Measurements from ENCODE around the gene EGFL7. TPM values are rescaled to one million over a fixed set of nuclear protein-coding genes. Genes with fewer than 3 reads are reported as not detected.
"Not testable (repeated sequence)": the region's sequence is repeated elsewhere in the genome, so short reads cannot be mapped to it uniquely, and the experiment has no call there.

EGFL7 gene
- total RNA-seq, 2 donors from 2014 or later, result 31.5 to 34.0 TPM

GRCh38 chr9:136700959-136701667 is 38.4 kb downstream of the EGFL7 start:
- 75 to 78% methylated on average over 38 of the region's 38 CpGs for WGBS, 2 experiments (ENCODE audit: insufficient coverage in 1 of 2, insufficient read length in 1 of 2)
- Histone ChIP-seq H3K9me3 (ENCODE audit: control insufficient read depth, low read length) (no peaks in the 10 kb centered on the region), H3K9ac (ENCODE audit: extremely low read depth, low read length, poor library complexity, severe bottlenecking) (no peak overlapping the region), H3K4me3 (ENCODE audit: low read length) (no peak overlapping the region), H3K36me3 (ENCODE audit: control insufficient read depth, insufficient read depth, low read length) (no peaks in the 10 kb centered on the region), H3K27ac (ENCODE audit: low read depth, low read length) (no peak overlapping the region), H3K4me1 (ENCODE audit: control insufficient read depth, insufficient read depth, low read length) (no peaks in the 10 kb centered on the region), H3K27me3 (ENCODE audit: control insufficient read depth, insufficient read depth, low read length, poor library complexity, severe bottlenecking) (peaks cover 6% of the 10 kb centered on the region)
- H3K9me3 Mint-ChIP-seq, result no peaks in the 10 kb centered on the region
- H3K36me3 Mint-ChIP-seq (ENCODE audit: low read depth), result no peaks in the 10 kb centered on the region
- DNase-seq, result no peak
- no peak overlapping the region for H3K4me3 Mint-ChIP-seq
- peaks cover 2% of the 10 kb centered on the region for H3K27me3 Mint-ChIP-seq (ENCODE audit: insufficient read depth)
- peaks cover 9% of the 10 kb centered on the region for H3K4me1 Mint-ChIP-seq
- TF ChIP-seq, protein P1, sequence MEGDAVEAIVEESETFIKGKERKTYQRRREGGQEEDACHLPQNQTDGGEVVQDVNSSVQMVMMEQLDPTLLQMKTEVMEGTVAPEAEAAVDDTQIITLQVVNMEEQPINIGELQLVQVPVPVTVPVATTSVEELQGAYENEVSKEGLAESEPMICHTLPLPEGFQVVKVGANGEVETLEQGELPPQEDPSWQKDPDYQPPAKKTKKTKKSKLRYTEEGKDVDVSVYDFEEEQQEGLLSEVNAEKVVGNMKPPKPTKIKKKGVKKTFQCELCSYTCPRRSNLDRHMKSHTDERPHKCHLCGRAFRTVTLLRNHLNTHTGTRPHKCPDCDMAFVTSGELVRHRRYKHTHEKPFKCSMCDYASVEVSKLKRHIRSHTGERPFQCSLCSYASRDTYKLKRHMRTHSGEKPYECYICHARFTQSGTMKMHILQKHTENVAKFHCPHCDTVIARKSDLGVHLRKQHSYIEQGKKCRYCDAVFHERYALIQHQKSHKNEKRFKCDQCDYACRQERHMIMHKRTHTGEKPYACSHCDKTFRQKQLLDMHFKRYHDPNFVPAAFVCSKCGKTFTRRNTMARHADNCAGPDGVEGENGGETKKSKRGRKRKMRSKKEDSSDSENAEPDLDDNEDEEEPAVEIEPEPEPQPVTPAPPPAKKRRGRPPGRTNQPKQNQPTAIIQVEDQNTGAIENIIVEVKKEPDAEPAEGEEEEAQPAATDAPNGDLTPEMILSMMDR (conservative IDR thresholded peaks at IDR 0.05), result no peak
- no peak overlapping the region for H3K27ac Mint-ChIP-seq

DNA sequence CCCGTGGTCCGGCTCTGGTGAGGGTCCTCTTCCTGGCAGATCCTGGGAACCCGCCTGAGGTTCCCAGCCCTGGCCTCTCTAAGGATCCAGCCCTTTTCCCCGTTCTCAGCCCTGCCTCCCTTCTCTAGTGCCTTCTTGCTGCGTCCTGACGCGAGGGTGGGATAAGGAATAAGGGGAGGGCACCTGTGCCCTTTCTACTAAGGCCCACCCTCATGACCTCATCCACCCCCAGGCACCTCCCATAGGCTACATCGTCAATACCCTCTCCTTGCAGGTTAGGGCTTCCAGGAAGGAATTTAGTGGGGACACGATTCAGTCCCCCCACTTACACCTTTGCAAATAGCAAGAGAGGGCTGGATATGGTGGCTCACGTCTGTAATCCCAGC is 38.9 kb downstream of the EGFL7 start:
- Histone ChIP-seq H3K27ac (ENCODE audit: low read depth, low read length) (no peak overlapping the region), H3K9me3 (ENCODE audit: control insufficient read depth, low read length) (no peaks in the 10 kb centered on the region), H3K36me3 (ENCODE audit: control insufficient read depth, insufficient read depth, low read length) (no peaks in the 10 kb centered on the region), H3K27me3 (ENCODE audit: control insufficient read depth, insufficient read depth, low read length, poor library complexity, severe bottlenecking) (peaks cover 6% of the 10 kb centered on the region), H3K4me3 (ENCODE audit: low read length) (no peak overlapping the region), H3K9ac (ENCODE audit: extremely low read depth, low read length, poor library complexity, severe bottlenecking) (no peak overlapping the region), H3K4me1 (ENCODE audit: control insufficient read depth, insufficient read depth, low read length) (no peaks in the 10 kb centered on the region)
- DNase-seq, result no peak
- TF ChIP-seq, protein P1 (conservative IDR thresholded peaks at IDR 0.05), result no peak
- H3K27me3 Mint-ChIP-seq (ENCODE audit: insufficient read depth), result peaks cover 2% of the 10 kb centered on the region
- H3K4me3 Mint-ChIP-seq, result no peak overlapping the region
- 72% methylated on average over 6 to 10 of the region's 10 CpGs for WGBS, 2 experiments (ENCODE audit: insufficient coverage in 1 of 2, insufficient read length in 1 of 2)
- H3K36me3 Mint-ChIP-seq (ENCODE audit: low read depth), result no peaks in the 10 kb centered on the region
- no peaks in the 10 kb centered on the region for H3K9me3 Mint-ChIP-seq
- peaks cover 9% of the 10 kb centered on the region for H3K4me1 Mint-ChIP-seq
- no peak overlapping the region for H3K27ac Mint-ChIP-seq

DNA sequence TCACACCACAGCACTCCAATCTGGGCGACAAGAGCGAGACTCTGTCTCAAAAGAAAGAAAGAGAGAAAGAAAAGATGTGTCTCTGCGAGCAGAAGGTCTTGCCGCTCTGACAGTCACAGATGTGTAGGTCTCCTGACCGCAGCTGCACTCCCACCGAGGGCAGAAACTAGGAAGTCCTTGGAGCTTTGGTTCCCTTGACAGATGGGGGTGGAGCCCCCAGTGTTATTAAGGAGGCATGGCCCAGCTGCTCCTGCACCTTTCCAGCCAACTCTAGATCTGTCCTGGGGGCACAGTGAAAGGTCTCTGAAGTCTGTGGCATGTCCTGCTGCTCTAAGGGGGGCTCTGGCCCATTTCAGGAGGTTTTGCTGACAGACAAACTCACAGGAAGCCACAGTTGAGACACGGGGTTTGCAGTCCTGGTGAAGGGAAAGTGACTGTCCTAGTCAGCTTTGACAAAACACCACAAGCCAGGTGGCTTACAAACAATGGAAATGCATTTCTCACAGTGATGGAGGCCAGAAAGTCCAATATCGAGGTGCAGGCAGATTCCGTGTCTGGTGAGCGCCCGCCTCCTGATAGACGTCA is 40.7 kb downstream of the EGFL7 start:
- Mint-ChIP-seq H3K4me1 (peaks cover 5% of the 10 kb centered on the region), H3K4me3 (no peak overlapping the region), H3K9me3 (no peaks in the 10 kb centered on the region), H3K27ac (no peak overlapping the region), H3K36me3 (ENCODE audit: low read depth) (no peaks in the 10 kb centered on the region), H3K27me3 (ENCODE audit: insufficient read depth) (peaks cover 2% of the 10 kb centered on the region)
- Histone ChIP-seq H3K9ac (ENCODE audit: extremely low read depth, low read length, poor library complexity, severe bottlenecking) (no peak overlapping the region), H3K27me3 (ENCODE audit: control insufficient read depth, insufficient read depth, low read length, poor library complexity, severe bottlenecking) (peaks cover 6% of the 10 kb centered on the region), H3K27ac (ENCODE audit: low read depth, low read length) (no peak overlapping the region), H3K36me3 (ENCODE audit: control insufficient read depth, insufficient read depth, low read length) (no peaks in the 10 kb centered on the region), H3K4me1 (ENCODE audit: control insufficient read depth, insufficient read depth, low read length) (no peaks in the 10 kb centered on the region), H3K9me3 (ENCODE audit: control insufficient read depth, low read length) (no peaks in the 10 kb centered on the region), H3K4me3 (ENCODE audit: low read length) (no peak overlapping the region)
- no peak for DNase-seq
- WGBS, 2 experiments (ENCODE audit: insufficient coverage in 1 of 2, insufficient read length in 1 of 2), result 89 to 94% methylated on average over 10 to 12 of the region's 12 CpGs
- TF ChIP-seq, protein P1 (conservative IDR thresholded peaks at IDR 0.05), result no peak

GRCh38 chr9:136704741-136705140 is 42.0 kb downstream of the EGFL7 start:
- not testable (repeated sequence) for H3K27ac Mint-ChIP-seq; H3K36me3 ChIP-seq (ENCODE audit: control insufficient read depth, insufficient read depth, low read length); H3K4me1 ChIP-seq (ENCODE audit: control insufficient read depth, insufficient read depth, low read length); H3K27me3 Mint-ChIP-seq (ENCODE audit: insufficient read depth); H3K4me3 Mint-ChIP-seq; H3K9ac ChIP-seq (ENCODE audit: extremely low read depth, low read length, poor library complexity, severe bottlenecking); H3K36me3 Mint-ChIP-seq (ENCODE audit: low read depth); H3K9me3 ChIP-seq (ENCODE audit: control insufficient read depth, low read length); H3K9me3 Mint-ChIP-seq; H3K4me1 Mint-ChIP-seq; H3K4me3 ChIP-seq (ENCODE audit: low read length); H3K27me3 ChIP-seq (ENCODE audit: control insufficient read depth, insufficient read depth, low read length, poor library complexity, severe bottlenecking); H3K27ac ChIP-seq (ENCODE audit: low read depth, low read length); DNase-seq
- 94 to 95% methylated on average over 7 to 8 of the region's 8 CpGs for WGBS, 2 experiments (ENCODE audit: insufficient coverage in 1 of 2, insufficient read length in 1 of 2)
